Erythroblast (primary cell): ENCODE data around the gene LCOR.

ENCODE experiments used
- GATA1 ChIP-seq: IDR thresholded peaks from 2 replicates; pipeline ENCODE4 v1.6.1; 2011; ENCODE audit warnings: low read depth, mild to moderate bottlenecking, control low read depth, low read length, moderate library complexity
- POLR2A ChIP-seq: IDR thresholded peaks from 2 replicates; pipeline ENCODE4 v1.6.1; 2011; ENCODE audit warnings: mild to moderate bottlenecking, low read length

GRCh38 chr10:96951954-96952353 lies 119.9 kb downstream of the LCOR start:
- TF ChIP-seq POLR2A (no peak), GATA1 (no peak)
